ENCODE results near the gene ZBTB8OS.

ZBTB8OS gene

DNA sequence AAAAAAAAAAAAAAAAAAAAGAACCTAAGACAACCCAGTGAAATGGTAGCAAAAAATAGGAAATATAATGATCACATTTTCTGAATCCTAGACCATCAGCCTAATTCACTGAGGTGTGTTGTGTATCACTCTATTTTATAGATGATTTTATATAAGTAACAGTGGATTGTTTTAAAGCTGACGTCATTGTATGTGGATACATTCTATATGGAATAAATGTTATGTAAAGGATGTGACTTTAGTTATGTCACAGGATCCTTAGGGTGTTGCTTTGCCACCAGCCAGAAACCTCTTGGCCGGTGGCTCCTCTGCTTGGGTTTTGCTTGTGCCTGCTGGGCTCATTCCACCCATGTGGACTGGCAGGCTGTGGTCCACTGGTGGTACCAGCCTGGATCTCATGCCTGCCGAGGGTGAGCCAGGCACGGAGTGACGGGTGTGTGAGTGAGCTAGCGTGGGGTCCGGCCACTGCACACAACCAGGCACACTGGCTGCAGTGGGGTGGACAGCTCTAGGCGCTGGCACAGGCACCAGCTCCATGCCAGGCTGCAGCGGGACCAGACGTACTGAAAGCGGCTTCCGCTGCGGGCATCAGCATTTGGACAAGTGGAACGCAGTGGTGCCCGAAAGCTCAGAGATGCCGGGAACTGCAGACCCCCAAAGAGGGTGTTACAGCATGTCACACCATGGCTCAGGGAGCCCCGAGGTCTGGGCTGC, 44.5 kb downstream of the ZBTB8OS start:
- TF ChIP-seq, protein P1, sequence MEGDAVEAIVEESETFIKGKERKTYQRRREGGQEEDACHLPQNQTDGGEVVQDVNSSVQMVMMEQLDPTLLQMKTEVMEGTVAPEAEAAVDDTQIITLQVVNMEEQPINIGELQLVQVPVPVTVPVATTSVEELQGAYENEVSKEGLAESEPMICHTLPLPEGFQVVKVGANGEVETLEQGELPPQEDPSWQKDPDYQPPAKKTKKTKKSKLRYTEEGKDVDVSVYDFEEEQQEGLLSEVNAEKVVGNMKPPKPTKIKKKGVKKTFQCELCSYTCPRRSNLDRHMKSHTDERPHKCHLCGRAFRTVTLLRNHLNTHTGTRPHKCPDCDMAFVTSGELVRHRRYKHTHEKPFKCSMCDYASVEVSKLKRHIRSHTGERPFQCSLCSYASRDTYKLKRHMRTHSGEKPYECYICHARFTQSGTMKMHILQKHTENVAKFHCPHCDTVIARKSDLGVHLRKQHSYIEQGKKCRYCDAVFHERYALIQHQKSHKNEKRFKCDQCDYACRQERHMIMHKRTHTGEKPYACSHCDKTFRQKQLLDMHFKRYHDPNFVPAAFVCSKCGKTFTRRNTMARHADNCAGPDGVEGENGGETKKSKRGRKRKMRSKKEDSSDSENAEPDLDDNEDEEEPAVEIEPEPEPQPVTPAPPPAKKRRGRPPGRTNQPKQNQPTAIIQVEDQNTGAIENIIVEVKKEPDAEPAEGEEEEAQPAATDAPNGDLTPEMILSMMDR (IDR thresholded peaks at IDR 0.05): no peak
- H3K4me3 ChIP-seq: no peak overlapping the region
- DNase-seq (ENCODE audit: low spot score): no peak
- H3K27ac ChIP-seq: no peak overlapping the region

DNA sequence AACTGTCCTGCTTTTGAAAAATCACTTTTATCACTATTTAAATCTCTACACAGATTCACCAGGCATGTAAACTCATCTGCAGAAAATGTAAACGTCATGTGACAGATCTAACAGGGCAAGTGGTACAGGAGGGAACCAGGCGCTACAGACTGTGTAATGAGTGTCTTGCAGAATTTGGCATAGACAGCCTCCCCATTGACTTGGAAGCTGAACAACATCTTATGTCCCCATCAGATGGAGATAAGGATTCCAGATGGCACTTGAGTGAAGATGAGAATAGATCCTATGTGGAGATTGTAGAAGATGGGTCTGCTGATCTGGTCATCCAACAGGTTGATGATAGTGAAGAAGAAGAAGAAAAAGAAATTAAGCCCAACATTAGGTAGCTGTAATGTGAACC, 50.3 kb downstream of the ZBTB8OS start:
- DNase-seq (ENCODE audit: low spot score): no peak
- TF ChIP-seq, protein P1 (IDR thresholded peaks at IDR 0.05): no peak
- Histone ChIP-seq H3K27ac (no peak overlapping the region), H3K4me3 (no peak overlapping the region)

DNA sequence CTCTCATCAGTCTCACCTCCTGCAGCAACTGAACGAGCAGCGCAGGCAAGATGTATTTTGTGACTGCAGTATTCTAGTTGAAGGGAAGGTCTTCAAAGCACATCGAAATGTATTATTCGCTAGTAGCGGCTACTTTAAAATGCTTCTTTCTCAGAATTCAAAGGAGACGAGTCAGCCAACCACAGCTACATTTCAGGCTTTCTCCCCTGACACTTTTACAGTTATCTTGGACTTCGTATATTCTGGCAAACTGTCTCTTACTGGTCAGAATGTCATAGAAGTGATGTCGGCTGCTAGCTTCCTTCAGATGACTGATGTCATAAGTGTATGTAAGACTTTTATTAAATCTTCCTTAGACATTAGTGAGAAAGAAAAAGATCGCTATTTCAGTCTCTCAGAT, 57.4 kb downstream of the ZBTB8OS start:
- H3K4me3 ChIP-seq: no peak overlapping the region
- no peak for DNase-seq (ENCODE audit: low spot score)
- TF ChIP-seq, protein P1 (IDR thresholded peaks at IDR 0.05): no peak

DNA sequence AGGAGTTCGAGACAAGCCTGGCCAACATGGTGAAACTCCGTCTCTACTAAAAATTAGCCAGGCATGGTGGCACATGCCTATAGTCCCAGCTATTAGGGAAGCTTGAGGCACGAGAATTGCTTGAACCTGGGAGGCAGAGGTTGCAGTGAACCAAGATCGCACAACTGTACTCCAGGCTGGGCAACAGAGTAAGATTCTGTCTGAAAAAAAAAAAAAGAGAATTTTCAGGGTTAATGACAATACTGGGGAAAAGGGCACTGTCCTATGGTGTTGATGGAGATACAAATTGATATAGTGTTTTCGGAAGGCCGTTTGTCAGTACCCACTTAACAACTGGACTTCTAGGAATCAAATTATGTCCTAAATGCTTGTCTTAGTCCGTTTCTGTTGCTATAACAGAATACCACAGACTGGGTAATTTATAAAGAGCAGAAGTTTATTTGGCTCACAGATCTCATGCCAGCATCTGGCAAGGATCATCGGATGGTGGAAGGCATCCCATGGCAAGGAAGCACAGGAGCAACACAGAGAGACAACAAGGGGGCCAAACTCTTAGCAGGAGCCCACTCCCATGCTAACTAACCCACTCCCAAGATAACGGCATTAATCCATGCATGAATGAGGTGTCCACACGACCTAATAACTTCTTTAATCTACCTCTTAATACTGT, 69.9 kb downstream of the ZBTB8OS start:
- TF ChIP-seq, protein P1 (IDR thresholded peaks at IDR 0.05): no peak
- no peak overlapping the region for H3K27ac ChIP-seq
- H3K4me3 ChIP-seq: no peak overlapping the region
- DNase-seq (ENCODE audit: low spot score): no peak

More for the DNA sequence above, 57.4 kb downstream of the ZBTB8OS start:
- H3K27ac ChIP-seq: no peak overlapping the region

Measured in coronary artery (tissue), 2 donors.